ENCODE measurements around the gene EZH1.
"Not testable (repeated sequence)": the region's sequence is repeated elsewhere in the genome, so short reads cannot be mapped to it uniquely, and the experiment has no call there.

Gene EZH1

GRCh38 chr17:42665581-42666001, 79.2 kb downstream of the EZH1 start:
- DNase-seq = no peak

- no peak for DNase-seq
These were observed 84.0 kb downstream of the EZH1 start for GRCh38 chr17:42660692-42661345.

GRCh38 chr17:42659932-42660274, 84.9 kb downstream of the EZH1 start:
- DNase-seq = not testable (repeated sequence)

- DNase-seq = peak; percentile 61
These were observed 85.5 kb downstream of the EZH1 start, which contains the start of gene TUBG2 for GRCh38 chr17:42659079-42659931. TUBG2 (plus strand) TSS chr17:42659284; CDS start chr17:42659504, 220 bp downstream.

- DNase-seq = no peak
These were observed 86.8 kb downstream of the EZH1 start for GRCh38 chr17:42657824-42658588.

GRCh38 chr17:42655528-42655927, 89.3 kb downstream of the EZH1 start:
- DNase-seq = no peak

- no peak for DNase-seq
These were observed 91.4 kb downstream of the EZH1 start for GRCh38 chr17:42653179-42654124.

GRCh38 chr17:42651392-42651791, 93.4 kb downstream of the EZH1 start:
- no peak for DNase-seq
